NCI-H526 (cell line): Measurements from ENCODE around the gene PUDP.

Source experiments
- DNase-seq, 2 experiments: peaks; one replicate each; lab custom pipeline; 2025; lab: John Stamatoyannopoulos, UW

PUDP gene

DNA sequence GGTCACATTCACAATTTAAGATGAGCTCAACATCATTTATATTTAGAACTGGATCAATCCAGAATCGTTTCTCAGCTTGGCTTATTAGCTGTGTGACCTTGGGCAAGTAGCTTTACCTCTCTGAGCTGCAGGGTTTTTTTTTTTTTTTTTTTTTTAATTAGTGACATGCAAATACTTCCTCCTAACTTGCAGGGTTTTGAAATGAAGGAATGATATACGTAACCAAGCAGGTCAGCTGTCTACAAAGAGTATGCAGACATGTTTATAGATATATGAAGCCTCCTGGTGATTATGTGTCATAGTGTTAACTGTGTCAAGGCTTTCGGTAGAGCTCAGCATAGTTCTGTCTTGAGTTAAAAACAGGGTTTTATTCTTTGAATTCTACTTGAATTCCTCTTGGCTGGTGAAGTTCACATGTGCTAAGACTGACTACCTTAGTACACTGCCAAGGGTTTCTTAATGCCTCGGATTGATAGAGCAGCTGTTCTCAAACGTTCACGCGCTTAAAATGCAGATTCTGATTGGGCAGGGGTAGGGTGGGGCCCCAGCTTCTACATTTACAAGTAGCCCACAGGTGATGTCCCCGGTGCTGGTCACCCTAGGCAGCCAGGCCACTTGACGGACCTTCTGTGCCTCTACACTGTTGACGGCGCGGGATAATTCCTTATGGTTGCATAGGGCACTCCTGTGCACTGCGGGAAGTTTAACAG, 1.1 kb downstream of the PUDP start:
- DNase-seq = no peak

GRCh38 chrX:7146020-7146702, 1.8 kb downstream of the PUDP start:
- DNase-seq = no peak

GRCh38 chrX:7145454-7145853, 2.5 kb downstream of the PUDP start:
- DNase-seq = no peak

GRCh38 chrX:7143941-7144525, 3.9 kb downstream of the PUDP start:
- no peak for DNase-seq

DNA sequence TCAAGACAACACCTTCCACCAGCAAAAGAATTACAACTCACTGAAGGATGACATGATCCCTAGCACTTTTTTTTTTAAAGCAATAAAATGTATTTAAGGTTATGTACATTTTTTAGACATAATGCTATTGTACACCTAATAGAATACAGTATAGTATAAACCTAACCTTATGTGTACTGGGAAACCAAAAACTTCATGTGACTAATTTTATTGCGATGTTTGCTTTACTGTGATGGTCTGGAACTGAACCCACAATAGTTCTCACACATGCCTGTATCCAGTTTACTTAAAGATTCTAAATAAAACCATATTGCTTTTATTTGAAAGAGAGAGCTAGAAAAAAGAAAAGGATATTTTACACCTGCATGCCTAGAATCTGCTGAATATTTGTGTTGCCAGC, 4.9 kb downstream of the PUDP start:
- no peak for DNase-seq

DNA sequence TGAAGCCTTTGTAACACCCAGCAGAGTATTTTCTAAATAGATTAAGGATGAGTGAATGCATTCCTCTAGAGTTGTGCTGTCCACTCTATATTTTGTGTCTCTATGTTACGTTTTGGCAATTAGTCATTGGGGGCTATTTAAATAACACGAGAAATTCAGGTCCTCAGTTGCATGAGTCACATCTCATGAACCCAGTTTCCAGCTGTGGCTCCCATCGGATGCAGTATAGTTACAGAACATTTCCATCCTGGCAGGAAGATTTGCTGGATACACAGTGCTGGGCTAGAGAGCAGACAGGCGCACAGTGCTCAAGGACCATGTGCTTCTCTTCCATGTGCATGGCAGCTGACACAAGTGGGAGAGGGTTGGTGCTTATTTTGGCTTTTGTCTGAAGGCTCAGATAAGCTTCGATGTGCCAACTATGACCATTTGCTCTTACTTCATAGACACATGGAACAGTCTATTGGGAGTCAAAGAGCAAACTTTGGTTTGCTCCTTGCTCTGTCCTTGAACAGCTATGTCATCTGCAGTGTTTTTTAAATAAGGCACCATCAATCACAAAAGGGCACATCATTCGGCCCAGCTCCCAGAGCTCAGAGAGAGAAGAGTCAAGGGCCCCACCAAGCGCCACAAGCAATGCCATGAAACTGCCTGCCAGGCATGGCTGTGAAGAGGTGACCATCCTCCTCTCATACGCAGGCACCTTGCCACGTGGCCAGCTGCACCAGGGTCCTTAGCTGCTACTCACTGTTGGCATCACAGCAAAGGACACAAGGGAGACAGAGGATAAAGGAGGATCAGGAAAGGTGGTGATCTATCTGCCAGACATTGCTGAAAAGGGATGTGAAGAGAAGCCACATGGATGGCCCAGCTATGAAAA, 8.5 kb downstream of the PUDP start:
- DNase-seq = no peak

DNA sequence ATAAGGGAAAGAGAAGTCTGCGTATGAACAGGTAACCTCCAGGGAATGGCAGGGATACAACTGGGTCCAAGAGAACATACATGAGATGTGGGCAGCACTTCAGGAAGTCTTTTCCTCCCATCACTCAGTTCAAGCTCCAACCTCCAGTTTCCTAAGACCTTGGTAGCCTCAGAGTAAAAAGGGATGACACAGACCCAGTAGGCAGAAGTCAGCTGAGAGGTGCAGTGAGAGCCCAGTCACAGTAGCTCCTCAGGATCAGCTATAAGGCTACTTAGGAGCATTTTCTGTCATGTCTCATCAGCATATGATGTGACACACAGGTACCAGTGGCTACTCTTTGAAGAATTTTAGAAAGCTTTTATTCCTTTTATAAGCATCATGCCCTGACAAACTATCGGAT, 13.0 kb downstream of the PUDP start:
- no peak for DNase-seq

DNA sequence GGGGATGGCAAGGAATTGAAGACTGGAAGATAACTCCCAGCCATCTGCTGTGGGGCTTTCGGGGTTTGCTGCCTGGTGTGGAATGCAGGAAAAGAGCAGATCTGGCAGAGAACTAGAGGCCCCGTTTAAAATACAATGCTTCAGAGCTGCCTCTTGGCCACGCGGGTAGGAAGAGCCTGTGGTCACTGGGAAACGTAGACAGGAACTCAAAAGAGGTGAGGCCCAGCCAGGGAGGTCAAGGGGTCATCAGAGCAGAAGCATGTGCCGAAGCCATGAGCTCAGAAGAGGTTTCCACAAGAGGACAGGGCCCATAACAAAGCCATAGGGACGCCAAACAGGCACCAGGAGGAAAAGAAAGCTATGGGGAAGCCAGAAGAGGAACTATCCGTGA, 14.9 kb downstream of the PUDP start:
- DNase-seq = no peak

- DNase-seq = peak; percentile 89
Observed at GRCh38 chrX:7132335-7133049, 15.5 kb downstream of the PUDP start.

- no peak for DNase-seq
Observed at GRCh38 chrX:7131621-7132020, 16.3 kb downstream of the PUDP start.

- DNase-seq = no peak
Observed at GRCh38 chrX:7127056-7127455, 20.9 kb downstream of the PUDP start.

DNA sequence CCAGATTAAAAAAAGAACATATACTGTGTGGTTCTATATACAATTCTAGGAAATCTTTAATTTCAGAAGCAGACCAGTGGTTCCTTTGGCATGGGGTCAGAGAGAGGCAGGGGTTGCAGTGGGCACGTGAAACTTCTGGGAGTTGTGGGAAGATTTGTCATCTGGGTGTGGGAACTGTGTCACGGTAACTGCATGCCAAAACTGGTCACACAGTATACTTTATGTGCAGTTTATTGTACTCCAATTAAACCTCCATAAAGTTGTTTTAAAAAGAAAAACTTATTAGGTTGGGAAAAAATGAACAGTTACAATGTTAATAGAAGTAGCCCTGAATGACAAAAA, 27.1 kb downstream of the PUDP start:
- no peak for DNase-seq

GRCh38 chrX:7119950-7120877, 27.7 kb downstream of the PUDP start:
- DNase-seq = no peak

- DNase-seq = no peak
Observed at GRCh38 chrX:7117587-7117986, 30.4 kb downstream of the PUDP start.

GRCh38 chrX:7116081-7116480, 31.9 kb downstream of the PUDP start:
- no peak for DNase-seq

DNA sequence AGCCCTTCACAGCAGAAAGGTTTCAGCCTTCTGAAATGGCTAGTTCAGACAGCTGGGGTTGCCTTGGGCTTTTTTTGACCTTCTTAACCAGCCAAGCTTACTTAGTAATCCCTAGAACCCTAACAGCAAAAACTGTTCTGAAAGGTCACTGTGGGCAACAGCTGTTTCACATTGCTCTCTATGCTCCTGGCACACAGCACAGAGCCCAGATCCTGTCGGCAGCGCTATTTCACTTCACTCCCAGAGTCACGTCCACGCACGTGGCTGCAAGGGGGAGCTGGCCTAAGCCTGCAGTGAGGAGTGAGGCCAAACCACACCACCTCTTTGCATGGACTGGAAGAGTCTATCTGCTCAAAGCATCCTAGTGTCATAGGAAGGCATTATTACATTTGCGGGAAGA, 32.4 kb downstream of the PUDP start:
- DNase-seq = no peak

DNA sequence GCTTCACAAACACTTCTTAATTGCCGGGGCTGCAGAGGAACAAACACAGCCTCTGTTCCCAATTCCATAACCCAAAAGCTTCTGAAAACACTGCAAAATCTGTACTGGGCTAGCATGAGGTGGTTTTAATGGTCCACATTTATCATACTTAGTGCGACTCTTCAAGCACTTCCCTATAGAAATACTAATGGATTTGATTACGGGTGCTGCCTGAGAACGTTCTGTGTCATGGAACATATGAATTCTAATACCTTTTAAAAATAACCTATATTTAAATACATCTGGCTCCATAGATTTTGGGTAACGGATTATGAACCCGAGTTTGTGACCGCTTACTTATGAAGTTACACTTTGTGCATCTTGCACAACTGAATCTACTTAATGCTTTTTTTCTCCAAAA, 35.9 kb downstream of the PUDP start:
- DNase-seq = no peak

DNA sequence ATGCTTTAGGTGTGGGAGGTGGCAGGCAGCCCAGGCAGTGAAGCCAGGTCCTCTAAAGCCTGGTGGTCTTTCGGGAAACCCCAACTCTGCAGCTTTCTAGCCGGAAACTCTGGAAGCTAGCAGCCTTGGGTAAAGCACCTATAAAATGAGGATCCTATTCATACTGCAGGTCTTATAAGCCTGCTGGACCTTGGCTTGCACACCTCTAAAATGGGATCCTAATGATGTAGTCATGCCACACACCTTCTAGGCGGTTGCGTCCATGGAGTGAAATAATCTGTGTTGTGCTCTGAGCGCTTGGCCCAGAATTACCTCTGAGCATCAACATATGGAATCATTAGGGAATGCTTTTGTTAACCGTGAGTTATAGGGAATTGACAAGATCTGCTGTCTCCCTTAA, 36.4 kb downstream of the PUDP start:
- DNase-seq = no peak

- no peak for DNase-seq
Observed at GRCh38 chrX:7110821-7111276, 37.1 kb downstream of the PUDP start.

DNA sequence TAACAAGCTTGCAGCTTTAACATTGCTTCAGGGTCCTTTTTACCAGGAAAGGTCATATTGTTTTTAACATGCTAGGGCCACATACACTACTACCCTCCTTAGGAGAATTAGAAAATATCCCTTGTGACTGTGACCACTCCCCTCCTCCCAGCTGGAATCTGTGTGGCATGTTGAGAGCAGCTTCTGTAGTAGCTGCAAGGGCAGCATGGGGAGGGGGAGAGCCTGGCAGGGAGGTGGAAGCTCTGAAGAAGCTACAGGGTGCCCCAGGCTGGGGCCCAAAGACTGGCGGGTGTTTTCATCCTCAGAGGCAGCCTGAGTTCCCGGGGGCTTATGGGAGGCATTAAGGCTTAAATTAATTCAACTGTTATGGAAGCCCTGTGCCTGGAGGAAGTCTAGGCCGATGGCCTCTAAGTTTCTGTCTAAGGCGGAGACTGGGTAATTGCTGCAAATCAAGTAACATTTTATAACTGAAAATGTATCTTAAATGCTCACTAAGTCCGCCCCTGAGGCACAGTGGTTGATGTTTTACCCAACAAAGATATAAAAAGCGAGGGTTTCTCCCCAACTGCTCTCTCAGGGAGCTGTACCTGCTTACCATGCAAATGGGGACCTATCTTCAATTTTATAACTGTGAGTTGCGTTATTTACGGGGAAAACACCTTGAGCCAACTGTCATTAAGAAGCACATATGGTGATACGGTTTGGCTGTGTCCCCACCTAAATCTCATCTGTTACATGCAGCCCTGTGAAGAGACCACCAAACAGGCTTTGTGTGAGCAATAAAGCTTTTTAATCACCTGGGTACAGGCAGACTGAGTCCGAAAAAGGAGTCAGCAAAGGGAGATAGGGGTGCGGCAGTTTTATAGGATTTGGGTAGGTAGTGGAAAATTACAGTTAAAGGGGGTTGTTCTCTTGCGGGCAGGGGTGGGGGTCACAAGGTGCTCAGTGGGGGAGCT, 37.8 kb downstream of the PUDP start:
- no peak for DNase-seq
